Right lobe of liver (tissue), 6 donors: ENCODE data around the gene KTN1. TPM values are rescaled to one million over a fixed set of nuclear protein-coding genes. Genes with fewer than 3 reads are reported as not detected.

ENCODE experiments used
- ATAC-seq, 4 donors: fragments of 200-7000 bp; cut with Tn5 transposase; one replicate each; pipeline ENCODE4 v1.9.1; 2020; ENCODE audit warnings: mild to moderate bottlenecking in 4 of 4, moderate library complexity in 4 of 4
- DNase-seq, 3 donors: peaks; one replicate each; pipeline ENCODE4 v3.0.0-alpha.2; 2020
- H3K27ac ChIP-seq, 3 donors: fragments of 200-600 bp; one replicate each; pipeline ENCODE4 v1.8.0; 2022
- H3K27me3 ChIP-seq, 2 donors: fragments of 200-600 bp; one replicate each; pipeline ENCODE4 v1.8.0; 2022
- H3K36me3 ChIP-seq, 4 donors: fragments of 200-600 bp; sonication (generic) in 1 of 4; one replicate each; pipeline versions ENCODE4 v1.5.1 to v1.8.0; 2017 to 2022; ENCODE audit warnings: control low read depth in 1 of 4
- H3K4me1 ChIP-seq, 4 donors: fragments of 200-600 bp; sonication (generic) in 1 of 4; one replicate each; pipeline versions ENCODE4 v1.5.1 to v1.8.0; 2017 to 2022; ENCODE audit warnings: control low read depth in 1 of 4
- H3K4me3 ChIP-seq, 3 donors: fragments of 200-600 bp; one replicate each; pipeline ENCODE4 v1.8.0; 2022
- H3K9me3 ChIP-seq, 4 donors: fragments of 200-600 bp; sonication (generic) in 1 of 4; one replicate each; pipeline versions ENCODE4 v1.5.1 to v1.8.0; 2017 to 2022; ENCODE audit warnings: control low read depth in 1 of 4
- POLR2A ChIP-seq: fragments of 450-650 bp; IDR thresholded peaks from one replicate; pipeline ENCODE4 v1.6.1; 2017; ENCODE audit warnings: antibody characterized with exemption, mild to moderate bottlenecking
- WGBS: methylation state at CpG from one replicate; pipeline ENCODE4 v1.1.6; 2018; ENCODE audit warnings: low coverage, low lambda C conversion rate; ENCODE audit not compliant: insufficient coverage; ENCODE audit errors: missing lambda C conversion rate; 5-methylcytosine and 5-hydroxymethylcytosine counted together
- intact Hi-C, 2 donors: fragments of 100-400 bp; cut with DNase I; formaldehyde crosslinking; loops; one replicate each; pipeline versions ENCODE4 v1.11.2 to v1.14.1; 2022
- total RNA-seq, 6 experiments: library from RNA; depleted of rRNA in 2 of 6; stranded (reverse); fragments of >200 nt in 2 of 6; fragmentation: NEBNext Ultra II Directional in 3 of 6; extraction: Animal tissue kit (Norgen Biotek cat#: 25700) in 3 of 6; gene quantifications; one replicate each; pipeline versions ENCODE4 v1.1.0 to v1.2.4, GENCODE V29; 2016 to 2023
- TF ChIP-seq, protein P1 (sequence below), 4 donors: fragments of 200-600 bp in 3 of 4; fragments of 450-650 bp in 1 of 4; IDR thresholded peaks; one replicate each; pipeline versions ENCODE4 v1.5.1 to v1.8.0; 2016 to 2022; ENCODE audit warnings: antibody characterized with exemption in 4 of 4, mild to moderate bottlenecking in 2 of 4
- donor health status: DM: no; HTN: yes; CAD: no.
- donor health status: DM: no; HTN: no; CAD: no.
- donor health status: DM: no; HTN: no; CAD: no.
- donor health status: DM: no; HTN: yes; CAD: no.
- donor health status: DM: no; HTN: yes; CAD: no.

KTN1 gene
- total RNA-seq, 6 experiments from 2014 or later = 55.8 to 90.8 (median 64.1) TPM

- no peak overlapping the region for H3K27ac ChIP-seq
- H3K9me3 ChIP-seq = no peaks in the 10 kb centered on the region
- no peak overlapping the region for H3K4me3 ChIP-seq
- no peaks in the 10 kb centered on the region for H3K4me1 ChIP-seq
- TF ChIP-seq, protein P1, sequence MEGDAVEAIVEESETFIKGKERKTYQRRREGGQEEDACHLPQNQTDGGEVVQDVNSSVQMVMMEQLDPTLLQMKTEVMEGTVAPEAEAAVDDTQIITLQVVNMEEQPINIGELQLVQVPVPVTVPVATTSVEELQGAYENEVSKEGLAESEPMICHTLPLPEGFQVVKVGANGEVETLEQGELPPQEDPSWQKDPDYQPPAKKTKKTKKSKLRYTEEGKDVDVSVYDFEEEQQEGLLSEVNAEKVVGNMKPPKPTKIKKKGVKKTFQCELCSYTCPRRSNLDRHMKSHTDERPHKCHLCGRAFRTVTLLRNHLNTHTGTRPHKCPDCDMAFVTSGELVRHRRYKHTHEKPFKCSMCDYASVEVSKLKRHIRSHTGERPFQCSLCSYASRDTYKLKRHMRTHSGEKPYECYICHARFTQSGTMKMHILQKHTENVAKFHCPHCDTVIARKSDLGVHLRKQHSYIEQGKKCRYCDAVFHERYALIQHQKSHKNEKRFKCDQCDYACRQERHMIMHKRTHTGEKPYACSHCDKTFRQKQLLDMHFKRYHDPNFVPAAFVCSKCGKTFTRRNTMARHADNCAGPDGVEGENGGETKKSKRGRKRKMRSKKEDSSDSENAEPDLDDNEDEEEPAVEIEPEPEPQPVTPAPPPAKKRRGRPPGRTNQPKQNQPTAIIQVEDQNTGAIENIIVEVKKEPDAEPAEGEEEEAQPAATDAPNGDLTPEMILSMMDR (IDR thresholded peaks at IDR 0.05) = no peak
- no peak for TF ChIP-seq POLR2A
- H3K36me3 ChIP-seq = peaks cover 0 to 5% (median 1%) of the 10 kb centered on the region in 4 donors
- no peak for DNase-seq
- intact Hi-C loops = no loop called here
- 87% methylated on average over 4 of the region's 5 CpGs for WGBS
- H3K27me3 ChIP-seq = no peaks in the 10 kb centered on the region
- no peak for ATAC-seq
Measured at GRCh38 chr14:55689981-55690871, 110.2 kb downstream of the KTN1 start.

- ATAC-seq = no peak
- Histone ChIP-seq H3K9me3 (no peaks in the 10 kb centered on the region), H3K27ac (no peak overlapping the region), H3K4me1 (no peaks in the 10 kb centered on the region), H3K27me3 (no peaks in the 10 kb centered on the region), H3K36me3 (no peaks in the 10 kb centered on the region), H3K4me3 (no peak overlapping the region)
- intact Hi-C loops = no loop called here
- TF ChIP-seq POLR2A = no peak
- TF ChIP-seq, protein P1 (IDR thresholded peaks at IDR 0.05) = no peak
- no peak for DNase-seq
Measured at GRCh38 chr14:55691659-55692058, 111.7 kb downstream of the KTN1 start.

DNA sequence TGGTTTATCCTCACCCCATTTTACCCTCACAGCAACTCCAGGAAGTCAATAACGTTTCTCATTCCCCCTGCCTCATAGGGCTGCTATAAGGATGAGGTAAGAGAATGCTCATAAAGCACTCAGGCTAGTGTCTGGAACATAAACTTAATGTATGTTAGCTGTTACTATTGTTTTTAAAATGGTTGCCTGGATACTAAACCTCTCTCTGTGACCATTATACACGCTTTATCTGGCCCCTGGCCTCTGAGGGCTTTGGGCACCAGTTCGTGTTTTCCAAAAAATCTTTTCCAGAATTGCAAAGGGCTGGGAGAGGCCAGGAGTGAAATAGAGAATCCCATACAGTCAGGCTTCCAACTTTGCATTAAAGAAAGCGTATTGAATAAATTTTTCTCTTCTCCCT, 113.9 kb downstream of the KTN1 start:
- TF ChIP-seq, protein P1 (IDR thresholded peaks at IDR 0.05) = no peak
- no peak for TF ChIP-seq POLR2A
- 75% methylated on average over 4 of the region's 4 CpGs for WGBS
- Histone ChIP-seq H3K9me3 (no peaks in the 10 kb centered on the region), H3K27me3 (no peaks in the 10 kb centered on the region), H3K4me1 (no peaks in the 10 kb centered on the region), H3K4me3 (no peak overlapping the region), H3K36me3 (no peaks in the 10 kb centered on the region), H3K27ac (no peak overlapping the region)
- intact Hi-C loops = no loop called here
- ATAC-seq = no peak
- DNase-seq = no peak

DNA sequence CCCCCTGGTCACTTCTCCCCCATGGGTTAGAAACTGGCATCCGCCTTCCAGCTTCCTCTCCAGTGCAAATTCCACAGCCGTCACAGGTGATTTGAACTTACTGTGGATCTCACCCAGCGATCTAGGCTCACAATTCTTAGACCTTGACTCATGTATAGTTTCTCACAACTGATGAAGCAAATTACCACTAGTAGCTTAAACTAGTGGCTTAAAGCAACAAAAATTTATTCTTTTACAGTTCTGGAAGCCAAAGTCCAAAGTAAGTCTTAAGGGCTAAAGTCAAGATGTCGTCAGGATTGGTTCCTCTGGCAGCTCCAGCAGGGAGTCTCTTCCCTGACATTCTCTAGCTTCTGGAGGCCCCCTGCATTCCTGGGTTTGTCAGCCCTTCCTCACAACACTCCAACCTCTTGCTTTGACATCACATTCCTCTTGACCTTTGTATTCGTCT, 117.4 kb downstream of the KTN1 start:
- WGBS = 72% methylated on average over 5 of the region's 5 CpGs
- intact Hi-C loops = no loop called here
- no peak for TF ChIP-seq POLR2A
- TF ChIP-seq, protein P1 (IDR thresholded peaks at IDR 0.05) = no peak
- Histone ChIP-seq H3K4me3 (no peak overlapping the region), H3K36me3 (no peaks in the 10 kb centered on the region), H3K27me3 (no peaks in the 10 kb centered on the region), H3K27ac (no peak overlapping the region), H3K9me3 (no peaks in the 10 kb centered on the region), H3K4me1 (no peaks in the 10 kb centered on the region)
- ATAC-seq = no peak
- no peak for DNase-seq
